HCT116 (cell line): Measurements from ENCODE around the gene COLEC11. TPM values are rescaled to one million over a fixed set of nuclear protein-coding genes. Genes with fewer than 3 reads are reported as not detected.

Experiments used
- ATAC-seq: fragments of 200-7000 bp; cut with Tn5 transposase; 2 replicates; pipeline ENCODE4 v1.9.1; 2020; ENCODE audit warnings: mild to moderate bottlenecking, moderate library complexity
- BruUV-seq: library from RNA; stranded (reverse); fragments of 400-500 nt; replicated peaks from 2 replicates; lab custom pipeline; 2021; lab: Mats Ljungman, UMichigan
- CTCF ChIA-PET: fragments of 300-600 bp; sonication (Branson Sonifier 250); formaldehyde crosslinking; loops from one replicate; lab custom pipeline; 2021; ENCODE audit warnings: antibody characterized with exemption; lab: Charles Lee
- POLR2A ChIA-PET: fragments of 300-600, 350-600 bp; sonication (Branson Sonifier 250); formaldehyde crosslinking; loops from one replicate; lab custom pipeline; 2021; ENCODE audit warnings: antibody characterized with exemption; lab: Charles Lee
- RAD21 ChIA-PET, 2 experiments: fragments of 300-600 bp; sonication (Branson Sonifier 250); formaldehyde crosslinking; loops; one replicate each; lab custom pipeline; 2023; ENCODE audit warnings: low total read pairs in 2 of 2; ENCODE audit not compliant: uncharacterized antibody in 2 of 2, unreplicated experiment in 2 of 2, low non-redundant PET in 1 of 2; lab: Charles Lee
- DNase-seq: peaks from one replicate; pipeline ENCODE4 v3.0.0-alpha.2; 2010; ENCODE audit warnings: low read depth, low spot score
- H2AFZ ChIP-seq: fragments of 200-600 bp; shearing (Covaris generic), sonication (generic); 2 replicates; pipeline ENCODE4 v1.6.1; 2017; ENCODE audit warnings: low read depth, mixed run types, mixed read lengths, antibody characterized with exemption, low read length; ENCODE audit not compliant: poor library complexity, severe bottlenecking
- H3K27ac ChIP-seq: 2 replicates; pipeline ENCODE4 v1.5.1; 2012; ENCODE audit warnings: low read depth, low read length
- H3K27me3 ChIP-seq: fragments of 200-600 bp; sonication (generic); 2 replicates; pipeline ENCODE4 v1.6.1; 2016; ENCODE audit warnings: mixed run types, low read length, mixed read lengths; ENCODE audit not compliant: insufficient read depth
- H3K36me3 ChIP-seq, 2 experiments: fragments of 200-500 bp in 1 of 2; fragments of 200-600 bp in 1 of 2; sonication (Bioruptor generic) in 1 of 2; sonication (generic) in 1 of 2; 2 replicates each; pipeline versions ENCODE4 v1.5.1 to v1.6.1; 2014 to 2016; ENCODE audit warnings: low read length in 2 of 2, inconsistent platforms in 1 of 2, mixed read lengths in 1 of 2, mixed run types in 1 of 2; ENCODE audit not compliant: insufficient read depth in 2 of 2, control insufficient read depth in 1 of 2
- H3K4me1 ChIP-seq, 2 experiments: fragments of 200-600 bp in 1 of 2; sonication (generic) in 1 of 2; 2 replicates each; pipeline versions ENCODE4 v1.5.1 to v1.6.1; 2012 to 2017; ENCODE audit warnings: low read length in 2 of 2, inconsistent platforms in 1 of 2, mild to moderate bottlenecking in 1 of 2, mixed read lengths in 1 of 2, mixed run types in 1 of 2, moderate library complexity in 1 of 2; ENCODE audit not compliant: insufficient read depth in 2 of 2, control insufficient read depth in 1 of 2
- H3K4me2 ChIP-seq: fragments of 200-600 bp; sonication (generic); 2 replicates; pipeline ENCODE4 v1.6.1; 2017; ENCODE audit warnings: mixed run types, low read length, mixed read lengths
- H3K4me3 ChIP-seq, 2 experiments: fragments of 200-600 bp in 1 of 2; sonication (generic) in 1 of 2; replicated peaks in 1 of 2; 2 replicates each; pipeline ENCODE4 v1.5.1; 2011 to 2016; ENCODE audit warnings: low read length in 2 of 2, control low read depth in 1 of 2, low read depth in 1 of 2, mild to moderate bottlenecking in 1 of 2, mixed read lengths in 1 of 2, mixed run types in 1 of 2
- H3K79me2 ChIP-seq: fragments of 200-600 bp; sonication (generic); 2 replicates; pipeline ENCODE4 v1.6.1; 2017; ENCODE audit warnings: mild to moderate bottlenecking, mixed run types, low read length, moderate library complexity, mixed read lengths; ENCODE audit not compliant: insufficient read depth
- H3K9ac ChIP-seq: fragments of 200-600 bp; sonication (generic); 2 replicates; pipeline ENCODE4 v1.6.1; 2016; ENCODE audit warnings: low read length, mixed read lengths
- H3K9me2 ChIP-seq: fragments of 200-600 bp; sonication (generic), shearing (Covaris generic); 2 replicates; pipeline ENCODE4 v1.6.1; 2017; ENCODE audit warnings: mixed run types, mild to moderate bottlenecking, moderate library complexity; ENCODE audit not compliant: insufficient read depth
- H3K9me3 ChIP-seq, 2 experiments: fragments of 200-500 bp in 1 of 2; fragments of 200-600 bp in 1 of 2; sonication (Bioruptor generic) in 1 of 2; sonication (generic) in 1 of 2; 2 replicates each; pipeline ENCODE4 v1.6.1; 2014 to 2017; ENCODE audit warnings: low read length in 2 of 2, mixed read lengths in 2 of 2, inconsistent platforms in 1 of 2, low read depth in 1 of 2, mild to moderate bottlenecking in 1 of 2, mixed run types in 1 of 2, moderate library complexity in 1 of 2; ENCODE audit not compliant: control insufficient read depth in 1 of 2, insufficient read depth in 1 of 2
- H4K20me1 ChIP-seq: fragments of 200-600 bp; sonication (generic), shearing (Covaris generic); 2 replicates; pipeline ENCODE4 v1.6.1; 2017; ENCODE audit warnings: mixed run types, mild to moderate bottlenecking, moderate library complexity; ENCODE audit not compliant: insufficient read depth
- CBX3 ChIP-seq: IDR thresholded peaks from 2 replicates; pipeline ENCODE4 v1.6.1; 2012; ENCODE audit warnings: low read depth
- CTCF ChIP-seq, 3 experiments: fragments of 200-600 bp in 1 of 3; sonication (generic) in 1 of 3; IDR thresholded peaks in 2 of 3; conservative IDR thresholded peaks in 1 of 3; 2 replicates each; pipeline ENCODE4 v1.5.1; 2012 to 2017; ENCODE audit warnings: low read depth in 2 of 3, low read length in 2 of 3, antibody characterized with exemption in 1 of 3, borderline replicate concordance in 1 of 3, control low read depth in 1 of 3, mild to moderate bottlenecking in 1 of 3, mixed read lengths in 1 of 3, mixed run types in 1 of 3, moderate library complexity in 1 of 3; ENCODE audit not compliant: insufficient read depth in 1 of 3
- EGR1 ChIP-seq: IDR thresholded peaks from 2 replicates; pipeline ENCODE4 v1.6.1; 2012; ENCODE audit warnings: low read depth
- POLR2A ChIP-seq: IDR thresholded peaks from 2 replicates; pipeline ENCODE4 v1.7.0; 2011; ENCODE audit warnings: borderline replicate concordance; ENCODE audit not compliant: insufficient read depth, insufficient read length; ENCODE audit errors: extremely low read depth
- POLR2AphosphoS5 ChIP-seq: IDR thresholded peaks from 2 replicates; pipeline ENCODE4 v1.6.1; 2011; ENCODE audit warnings: mild to moderate bottlenecking, low read depth, low read length, moderate library complexity
- RAD21 ChIP-seq: IDR thresholded peaks from 2 replicates; pipeline ENCODE4 v1.6.1; 2012; ENCODE audit warnings: low read depth, mild to moderate bottlenecking
- SIN3A ChIP-seq: IDR thresholded peaks from 2 replicates; pipeline ENCODE4 v1.6.1; 2012; ENCODE audit warnings: low read depth
- SRF ChIP-seq: IDR thresholded peaks from 2 replicates; pipeline ENCODE4 v1.6.1; 2012; ENCODE audit warnings: low read depth
- TCF7L2 ChIP-seq: IDR thresholded peaks from 2 replicates; pipeline ENCODE4 v1.7.0; 2011; ENCODE audit warnings: borderline replicate concordance, inconsistent platforms; ENCODE audit not compliant: insufficient read depth, insufficient read length; ENCODE audit errors: extremely low read depth
- YY1 ChIP-seq: IDR thresholded peaks from 2 replicates; pipeline ENCODE4 v1.6.1; 2011; ENCODE audit warnings: low read length, low read depth, moderate library complexity, mild to moderate bottlenecking; ENCODE audit not compliant: insufficient replicate concordance; ENCODE audit errors: extremely low read depth
- ZNF274 ChIP-seq: fragments of 200-500 bp; sonication (Bioruptor generic); IDR thresholded peaks from 2 replicates; pipeline ENCODE4 v1.6.1; 2014; ENCODE audit warnings: mild to moderate bottlenecking, low read depth, low read length, inconsistent platforms
- intact Hi-C: fragments of 100-400 bp; cut with micrococcal nuclease; formaldehyde crosslinking; loops from 2 replicates; pipeline ENCODE4 v1.10.0; 2022
- total RNA-seq: library from RNA; stranded (reverse); gene quantifications from one replicate; pipeline ENCODE4 v1.2.1, GENCODE V29; 2021; ENCODE audit not compliant: unreplicated experiment

COLEC11 gene
- total RNA-seq, 1 experiment from 2014 or later, result 0.15 TPM

- Histone ChIP-seq H3K27ac (no peak overlapping the region), H3K4me2 (no peak overlapping the region), H3K27me3 (no peaks in the 10 kb centered on the region), H2AFZ (no peak overlapping the region), H3K79me2 (no peaks in the 10 kb centered on the region), H4K20me1 (no peaks in the 10 kb centered on the region), H3K4me1 (no peaks in the 10 kb centered on the region), H3K9me2 (no peaks in the 10 kb centered on the region), H3K36me3 (no peaks in the 10 kb centered on the region), H3K9me3 (no peaks in the 10 kb centered on the region), H3K9ac (no peak overlapping the region), H3K4me3 (no peak overlapping the region)
- ChIA-PET CTCF (no interaction called here), POLR2A (no interaction called here), RAD21 (no interaction called here)
- no TSS peak for BruUV-seq
- intact Hi-C loops, result no loop called here
- TF ChIP-seq ZNF274 (no peak), RAD21 (no peak), YY1 (no peak), TCF7L2 (no peak), EGR1 (no peak), CTCF (IDR thresholded peaks at IDR 0.05 in 2 of 3, conservative IDR thresholded peaks at IDR 0.05 in 1 of 3; ENCODE audit: borderline replicate concordance in 1 of 3, insufficient read depth in 1 of 3, low read depth in 2 of 3, low read length in 2 of 3) (no peak), CBX3 (no peak), SIN3A (no peak), POLR2AphosphoS5 (no peak), SRF (no peak), POLR2A (no peak)
- ATAC-seq (no peak), DNase-seq (no peak)
Measured at GRCh38 chr2:3639015-3639630, 44.2 kb downstream of the COLEC11 start.
